AG04449 (cell line): ENCODE results near the gene MAP1B.

ENCODE experiments used
- CTCF ChIA-PET: fragments of 350-600 bp; formaldehyde crosslinking; extraction: SDS; loops from one replicate; lab custom pipeline; 2021; ENCODE audit warnings: antibody characterized with exemption; lab: Yijun Ruan, JAX
- POLR2A ChIA-PET: fragments of 400-600, 350-600 bp; formaldehyde crosslinking; extraction: SDS; loops from one replicate; lab custom pipeline; 2020; ENCODE audit warnings: antibody characterized with exemption, inconsistent platforms; lab: Yijun Ruan, JAX
- DNase-seq: peaks from one replicate; pipeline ENCODE4 v3.0.0-alpha.2; 2010; ENCODE audit warnings: low read depth, low spot score
- H3K4me3 ChIP-seq: 2 replicates; pipeline ENCODE4 v1.5.1; 2011; ENCODE audit warnings: low read depth, mild to moderate bottlenecking, control low read depth, low read length
- TF ChIP-seq, protein P1 (sequence below): IDR thresholded peaks from one replicate; pipeline ENCODE4 v1.5.1; 2011; ENCODE audit warnings: mild to moderate bottlenecking, moderate library complexity, low read length, control low read depth, inconsistent platforms; ENCODE audit not compliant: insufficient read depth; ENCODE audit errors: missing control alignments

MAP1B gene

GRCh38 chr5:72138943-72139521 lies 31.8 kb downstream of the MAP1B start:
- TF ChIP-seq, protein P1, sequence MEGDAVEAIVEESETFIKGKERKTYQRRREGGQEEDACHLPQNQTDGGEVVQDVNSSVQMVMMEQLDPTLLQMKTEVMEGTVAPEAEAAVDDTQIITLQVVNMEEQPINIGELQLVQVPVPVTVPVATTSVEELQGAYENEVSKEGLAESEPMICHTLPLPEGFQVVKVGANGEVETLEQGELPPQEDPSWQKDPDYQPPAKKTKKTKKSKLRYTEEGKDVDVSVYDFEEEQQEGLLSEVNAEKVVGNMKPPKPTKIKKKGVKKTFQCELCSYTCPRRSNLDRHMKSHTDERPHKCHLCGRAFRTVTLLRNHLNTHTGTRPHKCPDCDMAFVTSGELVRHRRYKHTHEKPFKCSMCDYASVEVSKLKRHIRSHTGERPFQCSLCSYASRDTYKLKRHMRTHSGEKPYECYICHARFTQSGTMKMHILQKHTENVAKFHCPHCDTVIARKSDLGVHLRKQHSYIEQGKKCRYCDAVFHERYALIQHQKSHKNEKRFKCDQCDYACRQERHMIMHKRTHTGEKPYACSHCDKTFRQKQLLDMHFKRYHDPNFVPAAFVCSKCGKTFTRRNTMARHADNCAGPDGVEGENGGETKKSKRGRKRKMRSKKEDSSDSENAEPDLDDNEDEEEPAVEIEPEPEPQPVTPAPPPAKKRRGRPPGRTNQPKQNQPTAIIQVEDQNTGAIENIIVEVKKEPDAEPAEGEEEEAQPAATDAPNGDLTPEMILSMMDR = no peak
- POLR2A ChIA-PET = interaction anchor here (1.0 kb wide), 1 partner anchor 9 kb away, joined by 3 read pairs; no protein-coding TSS in a partner anchor
- CTCF ChIA-PET = interaction anchor here (0.9 kb wide), 1 partner anchor 8 kb away, joined by 3 read pairs; no protein-coding TSS in a partner anchor
- DNase-seq = peak; percentile 92
- H3K4me3 ChIP-seq = no peak overlapping the region

DNA sequence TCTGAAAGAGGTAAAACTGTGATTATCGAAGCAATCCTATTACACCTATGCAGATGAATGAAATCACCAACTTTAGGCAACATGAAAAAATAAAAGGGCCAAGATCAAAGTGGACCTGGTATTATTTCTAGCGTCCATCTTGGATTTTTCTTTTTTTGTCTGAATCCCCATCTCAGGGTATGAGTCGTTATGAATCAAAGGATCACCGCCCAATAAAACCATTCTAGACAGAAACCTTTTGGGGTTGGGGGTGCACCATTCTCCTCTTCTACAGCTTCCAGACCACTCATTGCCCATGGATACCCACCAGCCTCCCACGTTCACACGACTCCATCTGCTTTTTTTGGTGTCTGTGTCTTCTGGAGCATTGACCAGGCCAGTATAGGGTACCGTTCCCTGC lies 33.4 kb downstream of the MAP1B start:
- H3K4me3 ChIP-seq = no peak overlapping the region
- POLR2A ChIA-PET = interaction anchor here (0.6 kb wide), 1 partner anchor 26 kb away, joined by 3 read pairs; no protein-coding TSS in a partner anchor
- TF ChIP-seq, protein P1 = no peak
- no peak for DNase-seq
- CTCF ChIA-PET = interaction anchor here (0.6 to 3.9 kb wide), 2 partner anchors 14 to 168 kb away, joined by 3 to 12 read pairs; no protein-coding TSS in a partner anchor

DNA sequence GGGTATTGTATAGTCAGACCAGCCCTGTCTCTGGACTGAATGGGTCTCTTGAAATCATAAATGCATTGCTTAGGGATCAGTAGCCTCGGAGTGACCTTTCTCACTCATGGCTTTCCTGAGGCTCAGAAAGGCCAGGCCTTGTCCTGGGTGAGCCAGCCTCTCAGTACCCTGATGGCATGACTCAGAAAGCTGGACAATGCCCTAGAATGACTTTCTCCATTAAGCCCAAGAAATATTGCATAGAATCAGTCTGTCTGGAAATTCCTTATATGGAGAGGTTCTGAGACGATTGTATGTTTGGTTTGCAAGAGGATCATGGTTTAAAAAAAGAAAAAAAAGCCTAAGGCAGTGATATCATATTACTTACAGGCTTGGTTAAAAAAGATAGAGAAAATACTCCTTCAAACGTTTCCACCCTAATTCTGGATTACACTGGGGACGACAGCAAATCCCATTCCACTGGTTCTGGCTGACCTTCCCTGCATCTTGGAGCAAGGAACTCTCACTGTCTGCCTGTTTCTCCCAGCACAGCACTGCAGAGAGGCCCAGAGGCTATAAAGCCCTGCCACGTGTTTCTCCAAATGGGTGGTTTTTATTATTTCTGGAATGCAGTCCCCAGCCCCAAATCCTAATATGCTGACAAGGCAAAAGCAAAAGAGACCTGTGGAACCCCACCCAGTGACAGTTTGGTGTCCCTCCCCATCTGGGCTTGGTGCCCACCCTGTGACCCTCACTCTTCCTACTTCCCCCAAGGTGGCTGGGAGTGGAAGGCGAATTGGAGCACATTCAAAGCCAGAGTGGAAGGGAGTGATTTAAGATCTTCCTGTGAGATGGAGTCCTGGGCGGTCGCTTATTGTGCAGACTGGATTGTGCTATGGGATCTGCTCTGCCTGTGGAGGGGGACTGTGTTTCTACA lies 34.4 kb downstream of the MAP1B start:
- ChIA-PET POLR2A (interaction anchor here (0.5 kb wide), 1 partner anchor 11 kb away, joined by 3 read pairs; no protein-coding TSS in a partner anchor), CTCF (interaction anchor here (0.6 to 3.9 kb wide), 2 partner anchors 13 to 167 kb away, joined by 3 to 12 read pairs; no protein-coding TSS in a partner anchor)
- no peak overlapping the region for H3K4me3 ChIP-seq
- DNase-seq = peak; percentile 89
- TF ChIP-seq, protein P1 = no peak

DNA sequence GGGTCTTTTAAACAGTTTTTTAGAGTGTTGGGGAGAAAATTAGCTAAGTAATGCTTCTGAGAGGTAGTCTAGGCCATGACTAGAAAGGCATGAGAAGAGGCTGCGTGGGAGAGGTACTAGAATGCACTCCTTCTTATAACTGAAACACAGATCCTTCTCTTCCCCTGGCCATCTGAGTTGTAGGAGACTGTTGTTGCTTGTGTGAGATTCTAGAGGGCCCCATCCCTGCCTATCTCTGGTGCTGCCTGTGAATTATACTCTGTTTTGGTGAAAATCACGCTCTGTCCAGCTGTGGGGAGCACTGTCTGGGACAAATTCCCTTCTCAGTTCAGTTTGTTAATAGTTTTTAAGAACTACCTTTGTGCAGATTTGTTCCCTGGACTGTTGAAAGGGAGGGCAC lies 37.5 kb downstream of the MAP1B start:
- no peak for DNase-seq
- ChIA-PET POLR2A (no interaction called here), CTCF (interaction anchor here (1.2 to 2.5 kb wide), 3 partner anchors 14 to 136 kb away, joined by 3 to 10 read pairs (median 6); no protein-coding TSS in a partner anchor)
- no peak overlapping the region for H3K4me3 ChIP-seq
- TF ChIP-seq, protein P1 = no peak

- H3K4me3 ChIP-seq = no peak overlapping the region
- POLR2A ChIA-PET = no interaction called here
- TF ChIP-seq, protein P1 = no peak
- no peak for DNase-seq
- CTCF ChIA-PET = no interaction called here
Measured at GRCh38 chr5:72145348-72145747, 38.1 kb downstream of the MAP1B start.
